NCI-H82 treated with DMSO at 0.1 percent for 48 hours (cell line): ENCODE data around the gene TSPAN31.

Source experiments
- DNase-seq: peaks from one replicate; lab custom pipeline; 2025; ENCODE audit not compliant: unreplicated experiment; lab: John Stamatoyannopoulos, UW

TSPAN31 gene

DNA sequence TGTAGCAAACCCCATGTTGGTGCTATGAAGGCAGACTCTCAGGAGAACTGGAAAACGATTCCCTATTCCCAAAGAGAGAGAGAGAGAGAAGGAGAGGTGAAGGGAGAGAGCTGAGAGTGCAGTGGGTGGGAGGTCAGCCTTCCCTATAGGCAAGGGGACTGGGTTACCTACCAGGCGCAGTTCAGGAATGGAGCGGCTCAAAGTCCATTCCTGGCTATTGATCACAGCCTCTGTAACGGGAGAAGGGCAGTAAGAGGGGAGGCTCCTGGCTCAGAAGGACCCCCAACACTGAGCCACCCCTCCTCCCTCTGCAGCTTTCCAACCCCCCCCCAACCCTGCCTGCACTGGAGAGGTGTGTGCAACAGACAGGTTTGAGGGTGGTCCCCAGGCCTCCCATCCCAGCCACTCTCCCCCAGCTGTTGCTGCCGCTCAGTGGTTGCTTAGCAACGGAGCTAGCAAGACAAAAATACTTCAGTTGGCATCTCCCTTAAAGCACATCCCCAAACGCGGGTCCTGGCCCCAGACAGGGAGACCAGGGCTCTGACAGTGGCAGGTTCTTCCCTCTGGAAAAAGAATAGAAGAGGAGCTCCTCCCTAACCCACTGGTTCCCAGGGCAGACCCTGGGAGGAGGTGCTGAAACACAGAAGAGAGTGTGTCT lies 9.5 kb upstream of the TSPAN31 start:
- DNase-seq = no peak

DNA sequence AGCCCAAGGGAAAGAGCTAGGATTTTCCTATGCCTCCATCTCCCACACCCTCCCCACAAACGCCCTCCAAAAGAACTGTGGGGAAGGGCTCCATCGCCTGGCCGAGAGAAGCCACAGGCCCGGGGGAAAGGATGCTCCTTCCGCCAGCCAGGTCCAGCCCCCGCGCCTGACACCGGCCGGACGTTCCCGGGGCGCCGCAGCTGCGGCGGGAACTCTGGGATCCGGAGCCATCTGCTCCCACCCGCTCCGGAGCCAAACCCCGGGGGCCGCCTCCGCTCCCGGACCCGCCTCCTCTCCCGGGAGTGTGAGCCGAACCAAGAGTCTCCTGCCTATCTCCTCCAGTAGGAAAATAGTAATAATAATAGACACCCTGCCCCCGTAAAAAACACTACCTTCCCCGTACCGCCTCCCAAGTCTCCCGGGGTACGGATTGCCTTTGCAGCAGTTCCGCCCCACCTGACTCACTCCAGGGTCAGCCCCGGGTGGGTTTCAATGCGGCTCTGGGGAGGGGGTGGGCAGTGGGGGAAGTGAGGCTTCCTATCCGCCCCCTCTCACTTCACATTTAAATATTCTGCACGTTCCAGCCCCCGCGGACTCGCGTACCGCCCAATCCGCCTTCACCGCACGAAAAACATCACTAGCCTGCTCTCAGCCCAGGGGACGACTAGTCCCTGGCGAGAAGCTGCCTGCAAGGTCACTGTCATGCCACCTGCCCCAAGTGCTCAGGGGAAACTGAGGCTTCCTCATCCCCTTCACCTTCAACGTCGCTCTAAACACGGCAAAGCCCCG lies 8.7 kb upstream of the TSPAN31 start:
- DNase-seq = no peak

DNA sequence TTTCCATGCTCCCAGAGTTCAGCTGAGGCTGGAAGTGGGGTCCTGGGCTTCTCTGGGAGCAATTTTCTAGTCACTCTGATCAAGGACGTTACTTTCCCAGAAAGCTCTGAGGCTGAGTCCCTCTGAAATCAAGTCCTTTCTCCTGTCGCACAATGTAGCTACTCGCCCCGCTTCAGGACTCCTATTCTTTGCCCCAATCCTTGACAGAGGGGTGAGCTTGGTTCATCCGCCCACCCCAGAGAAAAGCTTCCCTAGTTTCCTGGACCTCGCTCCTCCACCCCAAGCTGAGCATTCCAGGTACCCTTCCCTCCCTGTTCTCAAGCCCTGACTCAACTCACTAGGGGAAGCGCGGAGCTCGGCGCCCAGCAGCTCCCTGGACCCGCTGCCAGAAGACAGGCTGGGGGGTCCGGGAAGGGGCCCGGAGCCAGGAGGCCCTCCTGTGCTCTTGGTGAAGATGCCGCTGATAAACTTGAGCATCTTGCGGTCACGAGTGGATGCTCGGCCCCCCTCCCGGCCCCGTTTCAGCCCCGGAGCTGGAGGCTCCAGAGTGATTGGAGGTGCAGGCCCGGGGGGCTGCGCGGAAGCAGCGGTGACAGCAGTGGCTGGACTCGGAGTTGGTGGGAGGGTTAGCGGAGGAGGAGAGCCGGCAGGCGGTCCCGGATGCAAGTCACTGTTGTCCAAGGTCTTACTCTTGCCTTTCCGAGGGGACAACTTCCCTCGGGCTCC lies 7.9 kb upstream of the TSPAN31 start:
- DNase-seq = no peak

DNA sequence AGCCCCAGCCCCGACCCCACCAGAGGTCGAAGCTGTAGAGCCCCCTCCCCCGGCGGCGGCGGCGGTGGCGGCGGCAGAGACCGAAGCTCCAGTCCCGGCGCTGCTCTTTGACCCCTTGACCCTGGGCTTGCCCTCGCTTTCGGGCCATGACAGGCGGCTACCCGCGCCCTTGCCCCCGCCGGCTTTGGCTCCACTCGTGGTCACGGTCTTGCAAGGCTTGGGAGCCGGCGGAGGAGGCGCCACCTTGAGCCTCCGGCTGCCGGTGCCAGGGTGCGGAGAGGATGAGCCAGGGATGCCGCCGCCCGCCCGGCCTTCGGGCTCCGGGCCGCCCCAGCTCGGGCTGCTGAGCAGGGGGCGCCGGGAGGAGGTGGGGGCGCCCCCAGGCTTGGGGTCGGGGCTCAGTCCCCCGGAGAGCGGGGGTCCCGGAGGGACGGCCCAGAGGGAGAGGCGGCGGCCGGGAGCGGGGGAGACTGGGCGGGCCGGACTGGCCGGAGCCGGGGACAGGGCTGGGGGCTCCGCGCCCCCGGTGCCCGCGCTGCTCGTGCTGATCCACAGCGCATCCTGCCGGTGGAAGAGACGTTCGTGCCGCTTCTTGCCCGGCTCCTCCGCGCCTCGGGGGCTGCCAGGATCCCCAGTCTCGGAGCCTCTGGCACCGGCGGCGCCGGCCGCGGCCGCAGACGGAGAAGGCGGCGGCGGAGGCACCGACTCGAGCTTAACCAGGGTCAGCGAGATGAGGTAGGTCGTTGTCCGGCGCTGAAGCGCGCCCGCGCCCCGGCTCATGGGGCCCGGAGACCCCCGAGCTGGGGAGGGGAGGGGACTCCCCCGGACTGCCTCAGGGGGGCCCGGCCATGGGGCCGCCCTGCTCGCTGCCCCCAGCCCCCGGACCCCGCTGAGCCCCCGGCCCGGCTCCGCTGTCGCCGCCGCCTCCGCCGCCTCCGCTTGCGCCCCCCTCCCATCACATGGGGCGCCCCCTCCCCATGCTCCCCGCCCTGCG lies 7.1 kb upstream of the TSPAN31 start:
- DNase-seq = no peak

DNA sequence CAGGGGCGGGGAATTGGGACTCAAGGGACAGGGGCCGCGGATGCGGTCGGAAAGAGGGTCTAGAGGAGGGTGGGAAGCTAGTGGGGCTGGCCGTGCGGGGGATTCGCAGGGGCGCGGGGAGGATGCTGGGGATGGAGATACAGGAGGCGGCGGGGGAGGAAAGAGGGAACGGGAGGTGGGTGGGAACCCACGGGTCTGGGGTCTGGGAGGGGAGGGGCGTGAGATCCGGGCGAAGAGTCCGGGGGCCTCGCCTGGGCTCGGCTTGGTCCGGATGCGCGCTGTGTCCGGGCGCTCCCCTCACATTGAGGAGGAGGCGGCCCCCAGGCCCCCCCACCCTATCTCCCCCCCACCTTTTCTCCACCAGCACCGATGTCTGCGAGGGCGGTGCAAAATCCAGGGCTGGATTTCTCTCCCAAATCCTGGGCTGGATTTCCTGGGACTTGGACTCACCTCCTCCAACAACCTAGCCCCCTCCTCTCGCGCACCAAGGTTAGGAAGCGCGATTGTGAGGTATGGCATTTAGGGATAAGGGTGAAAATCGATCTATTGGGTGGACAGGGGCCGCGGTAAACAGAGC lies 6.1 kb upstream of the TSPAN31 start, which contains the start of gene AGAP2:
Gene AGAP2 (minus strand): TSS at position 82 of the 577 bp plus-strand sequence. CDS start 496 bp downstream, outside the sequence.
- peak; percentile 48 for DNase-seq

- no peak for DNase-seq
These were observed 5.5 kb upstream of the TSPAN31 start for GRCh38 chr12:57739387-57739786.

GRCh38 chr12:57739914-57740538 lies 4.8 kb upstream of the TSPAN31 start:
- DNase-seq = no peak

DNA sequence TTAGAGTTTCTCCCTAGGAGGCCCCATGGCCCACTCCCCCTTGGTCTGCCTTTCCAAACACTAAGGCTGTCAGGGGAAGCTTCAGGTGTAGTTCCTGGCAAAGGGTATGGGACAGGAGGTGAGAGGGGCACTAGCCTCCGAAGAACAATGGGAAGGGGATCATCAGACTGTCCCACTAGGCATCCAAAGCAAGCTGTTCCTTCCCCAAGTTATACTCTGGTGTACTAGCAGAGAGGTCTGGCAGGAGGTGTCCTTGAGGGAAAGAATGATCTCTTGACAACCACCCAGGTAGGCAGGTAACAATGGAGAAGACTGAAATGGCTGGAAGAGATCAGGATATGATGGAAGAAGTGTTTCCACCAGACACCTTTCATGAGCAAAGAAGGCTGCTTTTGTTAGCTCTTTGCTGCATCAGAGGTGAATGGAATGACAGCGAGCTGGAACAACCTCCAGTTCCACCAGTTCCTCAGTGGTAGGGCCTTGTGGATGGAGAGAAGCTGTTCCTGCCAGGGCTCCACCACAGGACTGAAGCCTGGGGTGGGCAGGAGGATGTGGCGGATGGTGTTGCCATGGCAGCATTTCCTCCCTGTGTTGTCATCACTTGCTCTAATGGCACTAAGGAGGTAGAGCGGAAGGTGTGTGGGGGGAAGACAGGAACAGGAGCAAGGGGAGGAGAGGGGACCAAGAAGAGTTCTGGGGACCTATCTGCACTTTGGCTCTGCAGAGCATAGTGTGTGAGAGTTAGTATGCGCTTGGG lies 4.0 kb upstream of the TSPAN31 start:
- no peak for DNase-seq

DNA sequence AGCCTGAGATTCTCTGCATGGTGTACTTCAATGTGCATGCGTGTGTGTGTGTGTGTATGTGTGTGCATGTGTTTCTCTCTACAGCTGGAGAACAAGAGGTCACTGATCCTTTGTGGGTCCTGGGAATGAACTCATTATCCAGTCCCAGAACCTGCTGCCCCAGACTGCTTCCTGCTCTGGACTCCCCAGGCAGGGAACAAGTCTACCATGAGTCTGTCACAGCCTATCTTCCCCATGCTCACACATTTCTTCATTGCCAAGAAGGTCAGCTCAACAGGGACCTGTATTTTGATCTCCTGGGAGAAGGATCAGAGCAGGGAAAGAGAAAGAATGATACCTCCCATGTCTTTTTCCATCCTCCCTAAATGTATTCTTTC lies 3.4 kb upstream of the TSPAN31 start:
- DNase-seq = no peak

DNA sequence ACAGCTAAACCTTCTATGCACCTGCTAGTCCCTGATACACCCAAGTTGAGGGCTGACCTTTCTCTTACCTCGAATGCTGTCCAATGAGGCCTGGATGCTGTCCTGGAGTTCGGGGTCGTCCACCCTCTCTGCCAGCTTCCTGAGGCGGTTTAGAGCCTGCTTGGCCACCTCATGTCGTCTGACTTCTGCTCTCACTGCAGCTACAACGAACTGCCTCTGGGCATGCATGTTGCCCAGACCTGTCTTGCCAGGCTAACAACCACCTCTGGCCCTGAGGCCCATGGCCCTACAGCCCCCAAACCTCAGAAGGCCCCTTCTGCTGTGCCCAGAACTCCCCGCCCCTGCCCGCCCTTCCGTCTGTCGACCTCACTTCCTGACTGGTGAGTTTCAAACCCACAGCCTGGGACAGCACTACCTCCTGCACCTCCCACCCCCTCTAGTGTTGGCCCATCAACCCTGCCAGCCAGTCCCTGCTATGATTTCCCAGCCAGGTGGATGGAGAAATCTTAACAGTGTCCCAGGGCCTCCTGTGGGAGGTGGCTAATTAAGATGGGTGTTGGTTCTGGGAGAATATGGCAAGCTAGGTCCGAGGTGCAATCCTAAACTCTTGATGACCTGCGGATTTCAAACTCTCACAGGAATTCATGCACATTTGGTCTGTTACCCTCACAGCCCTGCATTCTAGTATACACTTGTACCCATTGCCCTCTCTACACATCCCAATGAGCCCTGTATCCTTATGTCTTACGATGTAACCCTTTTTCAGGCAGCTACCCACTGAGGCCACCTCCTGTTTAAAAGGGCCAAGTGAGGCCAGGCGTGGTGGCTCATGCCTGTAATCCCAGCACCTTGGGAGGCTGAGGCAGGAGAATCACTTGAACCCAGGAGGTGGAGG lies 2.7 kb upstream of the TSPAN31 start:
- no peak for DNase-seq

DNA sequence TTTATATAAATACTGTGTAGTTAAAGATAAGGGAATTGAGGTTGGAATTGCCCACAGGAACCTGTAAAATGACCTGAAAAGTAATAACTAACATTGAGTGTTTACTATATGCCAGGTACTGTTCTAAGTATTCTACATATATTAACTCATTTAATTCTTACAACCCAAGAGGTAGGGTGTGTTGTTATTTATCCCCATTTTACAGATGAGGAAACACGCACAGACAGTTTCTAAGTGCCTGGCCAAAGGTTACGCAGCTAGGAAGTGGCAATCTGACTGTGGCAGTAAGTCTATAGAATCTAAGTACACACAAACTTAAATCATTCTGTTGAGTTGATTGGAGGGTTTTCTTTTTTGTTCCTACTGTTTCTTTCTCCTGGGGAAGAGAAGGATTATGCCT lies 1.1 kb upstream of the TSPAN31 start:
- DNase-seq = no peak

DNA sequence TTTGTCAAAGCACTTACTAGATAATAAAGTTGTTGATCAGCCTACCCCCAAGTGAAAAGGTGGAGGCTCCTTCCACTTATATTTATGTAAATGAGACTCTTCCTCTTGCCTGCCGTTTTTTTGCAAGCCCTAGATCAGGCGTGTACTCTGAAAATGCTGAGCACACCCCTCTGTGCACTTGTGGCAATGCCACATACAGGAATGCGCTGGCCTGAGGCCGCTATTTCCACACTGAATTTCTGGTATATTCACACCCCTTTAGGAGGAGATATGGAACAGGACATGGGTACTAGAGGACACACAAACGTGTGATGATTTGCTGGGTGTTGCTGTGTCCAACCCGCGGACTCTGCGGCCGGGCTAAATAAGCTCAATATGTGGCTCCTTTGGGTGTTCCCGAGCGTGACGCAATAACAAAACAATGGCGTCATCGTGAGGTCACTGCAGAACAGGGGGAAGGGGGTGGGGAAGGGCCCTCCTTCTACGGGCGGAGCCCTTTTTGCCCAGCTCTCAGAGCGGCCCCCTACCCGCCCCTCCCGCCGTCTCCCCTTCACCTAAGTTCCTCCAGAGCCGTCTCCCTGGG lies 554 bp upstream of the TSPAN31 start:
- DNase-seq = no peak

DNA sequence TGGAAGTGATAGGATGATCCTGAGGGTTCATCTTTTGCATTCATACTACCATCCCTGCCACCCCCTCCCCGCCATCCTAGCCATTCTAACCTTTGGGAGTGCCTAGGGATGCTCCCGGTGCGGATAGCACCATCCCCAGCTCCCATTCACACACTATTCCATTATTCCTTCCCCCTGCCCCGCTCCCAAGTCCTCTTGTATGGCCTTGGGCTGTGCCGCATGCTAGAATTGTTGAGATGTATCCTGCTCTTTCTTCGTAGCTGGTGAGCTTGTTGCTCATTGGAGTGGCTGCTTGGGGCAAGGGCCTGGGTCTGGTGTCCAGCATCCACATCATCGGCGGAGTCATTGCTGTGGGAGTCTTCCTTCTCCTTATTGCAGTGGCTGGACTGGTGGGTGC lies 644 bp downstream of the TSPAN31 start:
- DNase-seq = no peak

DNA sequence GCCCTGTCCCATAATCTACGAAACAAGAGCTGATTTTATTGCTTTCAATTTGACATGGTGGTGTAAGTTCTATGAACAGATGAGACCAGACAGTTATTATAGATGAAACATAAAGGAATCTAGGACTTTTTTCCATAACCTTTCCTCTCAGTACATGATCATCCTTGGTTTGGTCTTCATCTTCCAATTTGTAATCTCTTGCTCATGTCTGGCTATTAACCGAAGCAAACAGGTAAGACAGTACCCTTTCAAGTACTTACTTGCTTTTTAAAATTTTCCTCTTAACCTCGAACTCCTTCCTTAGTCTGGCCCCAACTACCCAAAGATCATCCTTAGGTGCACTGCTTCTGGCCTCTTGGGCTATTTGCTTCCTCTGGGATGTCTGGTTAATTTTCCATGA lies 1.2 kb downstream of the TSPAN31 start:
- no peak for DNase-seq

GRCh38 chr12:57749061-57749460 lies 4.2 kb downstream of the TSPAN31 start:
- DNase-seq = no peak

DNA sequence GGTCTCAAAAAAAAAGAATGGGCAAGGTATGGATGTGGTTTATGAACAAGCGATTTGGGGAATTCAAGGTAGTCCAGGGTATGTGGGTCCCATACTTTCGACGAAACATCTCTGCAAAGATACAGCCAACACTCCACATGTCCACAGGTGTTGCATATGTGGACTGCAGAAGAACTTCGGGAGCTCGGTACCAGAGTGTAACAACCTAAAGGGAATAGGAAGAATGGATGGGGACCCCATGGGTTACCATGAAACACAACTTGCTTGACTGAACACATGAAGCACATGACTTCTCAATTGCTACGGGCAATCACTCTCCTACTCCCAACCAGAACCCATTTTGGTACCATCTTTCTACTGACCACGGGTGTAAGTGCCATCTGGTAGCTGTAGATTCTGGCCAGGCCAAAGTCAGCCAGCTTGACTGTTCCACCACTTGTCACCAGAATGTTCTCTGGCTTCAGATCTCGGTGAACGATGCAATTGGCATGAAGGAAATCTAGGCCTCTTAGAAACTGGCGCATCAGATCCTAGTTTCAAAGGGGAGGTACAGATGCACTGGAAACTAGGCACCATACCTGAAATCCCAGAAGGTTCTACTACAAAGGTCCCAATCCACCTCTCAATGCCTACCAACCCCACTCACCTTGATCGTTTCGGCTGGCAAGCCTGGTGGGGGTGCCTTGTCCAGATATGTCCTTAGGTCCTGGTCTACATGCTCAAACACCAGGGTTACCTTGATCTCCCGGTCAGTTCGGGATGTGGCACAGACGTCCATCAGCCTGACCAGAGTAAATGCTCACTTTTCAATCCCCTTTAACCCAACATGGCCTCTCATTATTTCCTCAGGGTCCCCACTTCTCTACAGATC lies 6.0 kb downstream of the TSPAN31 start:
- DNase-seq = no peak

GRCh38 chr12:57751432-57751787 lies 6.6 kb downstream of the TSPAN31 start:
- DNase-seq = no peak
